Measurements from ENCODE around the gene CASK. TPM values are rescaled to one million over a fixed set of nuclear protein-coding genes. Genes with fewer than 3 reads are reported as not detected.

The CASK gene
- total RNA-seq, 1 donor = 55.4 TPM

- H3K9me3 ChIP-seq (ENCODE audit: low read depth, low read length) = no peaks in the 10 kb centered on the region
- DNase-seq (ENCODE audit: insufficient read length, low spot score, missing footprints) = no peak
- H3K27me3 ChIP-seq (ENCODE audit: insufficient read depth, low read length) = no peaks in the 10 kb centered on the region
- no peak overlapping the region for H3K4me3 ChIP-seq (ENCODE audit: insufficient read depth, low read length)
- H3K36me3 ChIP-seq (ENCODE audit: insufficient read depth, low read length) = no peaks in the 10 kb centered on the region
- no peak overlapping the region for H2AFZ ChIP-seq (ENCODE audit: low read length)
- no peak for TF ChIP-seq CTCF (IDR thresholded peaks at IDR 0.05; ENCODE audit: extremely low read depth, low read depth, low read length)
- H3K79me2 ChIP-seq (ENCODE audit: insufficient read depth, low read length) = no peaks in the 10 kb centered on the region
- peaks cover 2% of the 10 kb centered on the region for H4K20me1 ChIP-seq (ENCODE audit: insufficient read depth, low read length)
- no peak overlapping the region for H3K27ac ChIP-seq (ENCODE audit: low read depth, low read length)
- H3K4me2 ChIP-seq (ENCODE audit: insufficient read depth, low read length) = no peak overlapping the region
- peaks cover 20% of the 10 kb centered on the region for H3K4me1 ChIP-seq (ENCODE audit: insufficient read depth, low read length)
Observed at GRCh38 chrX:41825796-41826195, 97.6 kb downstream of the CASK start.

- H3K27me3 ChIP-seq (ENCODE audit: insufficient read depth, low read length) = no peaks in the 10 kb centered on the region
- no peaks in the 10 kb centered on the region for H3K9me3 ChIP-seq (ENCODE audit: low read depth, low read length)
- DNase-seq (ENCODE audit: insufficient read length, low spot score, missing footprints) = no peak
- peaks cover 20% of the 10 kb centered on the region for H3K4me1 ChIP-seq (ENCODE audit: insufficient read depth, low read length)
- no peak overlapping the region for H3K4me2 ChIP-seq (ENCODE audit: insufficient read depth, low read length)
- H3K4me3 ChIP-seq (ENCODE audit: insufficient read depth, low read length) = no peak overlapping the region
- no peaks in the 10 kb centered on the region for H3K79me2 ChIP-seq (ENCODE audit: insufficient read depth, low read length)
- H4K20me1 ChIP-seq (ENCODE audit: insufficient read depth, low read length) = peaks cover 2% of the 10 kb centered on the region
- no peak for TF ChIP-seq CTCF (IDR thresholded peaks at IDR 0.05; ENCODE audit: extremely low read depth, low read depth, low read length)
- H3K36me3 ChIP-seq (ENCODE audit: insufficient read depth, low read length) = no peaks in the 10 kb centered on the region
- no peak overlapping the region for H2AFZ ChIP-seq (ENCODE audit: low read length)
- no peak overlapping the region for H3K27ac ChIP-seq (ENCODE audit: low read depth, low read length)
Observed at GRCh38 chrX:41824551-41824950, 98.8 kb downstream of the CASK start.

- Histone ChIP-seq H3K36me3 (ENCODE audit: insufficient read depth, low read length) (no peaks in the 10 kb centered on the region), H3K27me3 (ENCODE audit: insufficient read depth, low read length) (no peaks in the 10 kb centered on the region), H3K4me2 (ENCODE audit: insufficient read depth, low read length) (no peak overlapping the region), H3K4me3 (ENCODE audit: insufficient read depth, low read length) (no peak overlapping the region), H3K79me2 (ENCODE audit: insufficient read depth, low read length) (no peaks in the 10 kb centered on the region), H3K27ac (ENCODE audit: low read depth, low read length) (no peak overlapping the region), H2AFZ (ENCODE audit: low read length) (no peak overlapping the region), H4K20me1 (ENCODE audit: insufficient read depth, low read length) (peaks cover 2% of the 10 kb centered on the region), H3K4me1 (ENCODE audit: insufficient read depth, low read length) (peaks cover 15% of the 10 kb centered on the region), H3K9me3 (ENCODE audit: low read depth, low read length) (no peaks in the 10 kb centered on the region)
- DNase-seq (ENCODE audit: insufficient read length, low spot score, missing footprints) = no peak
- TF ChIP-seq CTCF (IDR thresholded peaks at IDR 0.05; ENCODE audit: extremely low read depth, low read depth, low read length) = no peak
Observed at GRCh38 chrX:41823402-41823801, 100.0 kb downstream of the CASK start.

GRCh38 chrX:41822892-41823291 is 100.5 kb downstream of the CASK start:
- H3K4me3 ChIP-seq (ENCODE audit: insufficient read depth, low read length) = no peak overlapping the region
- H3K4me2 ChIP-seq (ENCODE audit: insufficient read depth, low read length) = no peak overlapping the region
- H3K79me2 ChIP-seq (ENCODE audit: insufficient read depth, low read length) = no peaks in the 10 kb centered on the region

More at GRCh38 chrX:41822892-41823291, 100.5 kb downstream of the CASK start:
- DNase-seq (ENCODE audit: insufficient read length, low spot score, missing footprints) = no peak
- no peak for TF ChIP-seq CTCF (IDR thresholded peaks at IDR 0.05; ENCODE audit: extremely low read depth, low read depth, low read length)
- no peak overlapping the region for H2AFZ ChIP-seq (ENCODE audit: low read length)
- H3K36me3 ChIP-seq (ENCODE audit: insufficient read depth, low read length) = no peaks in the 10 kb centered on the region
- H4K20me1 ChIP-seq (ENCODE audit: insufficient read depth, low read length) = peaks cover 2% of the 10 kb centered on the region
- no peaks in the 10 kb centered on the region for H3K9me3 ChIP-seq (ENCODE audit: low read depth, low read length)
- H3K4me1 ChIP-seq (ENCODE audit: insufficient read depth, low read length) = peaks cover 15% of the 10 kb centered on the region
- H3K27ac ChIP-seq (ENCODE audit: low read depth, low read length) = no peak overlapping the region
- no peaks in the 10 kb centered on the region for H3K27me3 ChIP-seq (ENCODE audit: insufficient read depth, low read length)

Data from osteoblast (primary cell).